ENCODE data around the gene HCN3. TPM values are rescaled to one million over a fixed set of nuclear protein-coding genes. Genes with fewer than 3 reads are reported as not detected.

HCN3 gene
- total and polyA plus RNA-seq, 2 of the 13 experiments (the other 11 are each of a cell fraction or from before 2014, with no cell fraction given), result 2.4 to 10.2 TPM

GRCh38 chr1:155254714-155255242 is 22.5 kb upstream of the HCN3 start:
- WGBS (ENCODE audit: low lambda C conversion rate), result 1% methylated on average over 14 of the region's 35 CpGs
- DNase-seq (ENCODE audit: low spot score) (no peak), FAIRE-seq (no peak), ATAC-seq (peak; percentile 16)
- peak overlapping the region; percentile 72 for H3K9ac ChIP-seq (ENCODE audit: insufficient read depth, low read depth, low read length)
- H3K27ac ChIP-seq (ENCODE audit: extremely low read length, insufficient read depth, low read length), result peak overlapping the region; percentile 47
- H2AFZ ChIP-seq (ENCODE audit: low read length), result no peak overlapping the region
- no peaks in the 10 kb centered on the region for H3K27me3 ChIP-seq (ENCODE audit: control insufficient read depth in 1 of 2, insufficient read depth in 2 of 2, low read length in 2 of 2)
- ChIA-PET CTCF (ENCODE audit: low intra/inter-chr PET ratio, low total read pairs) (interaction anchor here (0.9 kb wide), 1 partner anchor 53 kb away, joined by 3 read pairs; no protein-coding TSS in a partner anchor), POLR2A (interaction anchor here (1.0 to 1.3 kb wide), 6 partner anchors 18 to 309 kb away, joined by 3 to 12 read pairs (median 4); partner anchors contain the start of genes CLK2, FDPS and PKLR)
- BruUV-seq (replicated peaks), result no TSS peak
- H3K4me3 ChIP-seq (replicated peaks in 1 of 3; ENCODE audit: insufficient read depth in 1 of 3, low read depth in 2 of 3, low read length in 3 of 3), result peak overlapping the region; percentile 61 to 83 (median 72)
- peaks cover 3 to 6% of the 10 kb centered on the region in 2 experiments; a peak in 2 of 5 replicates for H3K36me3 ChIP-seq (replicated peaks in 1 of 2; ENCODE audit: control insufficient read depth in 1 of 2, insufficient read depth in 2 of 2, low read length in 2 of 2)
- intact Hi-C loops (cut with micrococcal nuclease; ENCODE audit: unreplicated experiment) (loop anchor here (1.0 kb wide), 1 partner anchor 54 kb away; the partner anchor contains the start of gene FDPS), in situ Hi-C loops (cut with HindIII; ENCODE audit: extremely low pct_ligation_motif_present, low pct_unique_long_range_greater_than_20kb) (loop anchor here (10.0 kb wide), 1 partner anchor 50 kb away; the partner anchor contains the start of genes FDPS and PKLR)
- peaks cover 45% of the 10 kb centered on the region for H3K4me1 ChIP-seq (ENCODE audit: insufficient read depth, low read length)
- peaks cover 8% of the 10 kb centered on the region for H3K79me2 ChIP-seq (ENCODE audit: insufficient read depth, low read length)
- H3K4me2 ChIP-seq (ENCODE audit: low read depth, low read length), result peak overlapping the region; percentile 99
- H3K9me3 ChIP-seq (ENCODE audit: low read length), result no peaks in the 10 kb centered on the region
- no peaks in the 10 kb centered on the region for H4K20me1 ChIP-seq (ENCODE audit: insufficient read depth, low read length)
- TF ChIP-seq ZNF333 (CRISPR knock-in tag; IDR thresholded peaks at IDR 0.05; ENCODE audit: borderline replicate concordance) (0 out of 2 replicates have a peak, but pooled peaks have one; percentile 41), TAF15 (IDR thresholded peaks at IDR 0.05; ENCODE audit: low read depth, low read length, poor library complexity, severe bottlenecking) (no peak), ZNF558 (CRISPR knock-in tag; IDR thresholded peaks at IDR 0.05; ENCODE audit: borderline replicate concordance) (0 out of 2 replicates have a peak, but pooled peaks have one; percentile 15), RBFOX2 (IDR thresholded peaks at IDR 0.05; ENCODE audit: low read depth, low read length) (peak; percentile 34; the same call in 1 of the 2 replicates), NFRKB (IDR thresholded peaks at IDR 0.05) (no peak), GTF2F1 (IDR thresholded peaks at IDR 0.05; ENCODE audit: low read length) (no peak), ZNF34 (CRISPR knock-in tag; IDR thresholded peaks at IDR 0.05; ENCODE audit: borderline replicate concordance) (no peak), KDM5B (CRISPR knock-in tag; IDR thresholded peaks at IDR 0.05; ENCODE audit: borderline replicate concordance) (0 out of 2 replicates have a peak, but pooled peaks have one; percentile 8), RXRB (CRISPR knock-in tag; IDR thresholded peaks at IDR 0.05; ENCODE audit: borderline replicate concordance) (no peak), YY1 (IDR thresholded peaks at IDR 0.05; ENCODE audit: insufficient read depth, insufficient replicate concordance, low read depth, low read length) (peak; percentile 5), ZNF788 (CRISPR knock-in tag; IDR thresholded peaks at IDR 0.05; ENCODE audit: borderline replicate concordance) (peak; percentile 16; the same call in 1 of the 2 replicates), PHF21A (CRISPR knock-in tag; IDR thresholded peaks at IDR 0.05) (no peak), ZNF317 (CRISPR knock-in tag; IDR thresholded peaks at IDR 0.05) (no peak), HIVEP1 (CRISPR knock-in tag; IDR thresholded peaks at IDR 0.05) (peak; percentile 57; the same call in 1 of the 2 replicates), ZNF710 (CRISPR knock-in tag; IDR thresholded peaks at IDR 0.05; ENCODE audit: borderline replicate concordance) (0 out of 2 replicates have a peak, but pooled peaks have one; percentile 33), SRY (CRISPR knock-in tag; IDR thresholded peaks at IDR 0.05) (0 out of 2 replicates have a peak, but pooled peaks have one; percentile 45), FOXC1 (CRISPR knock-in tag; IDR thresholded peaks at IDR 0.05; ENCODE audit: borderline replicate concordance) (peak; percentile 18; the same call in 1 of the 2 replicates), HNRNPL (IDR thresholded peaks at IDR 0.05; ENCODE audit: low read depth, low read length) (peak; percentile 91)
